Measurements from ENCODE around the gene COL4A1. TPM values are rescaled to one million over a fixed set of nuclear protein-coding genes. Genes with fewer than 3 reads are reported as not detected.

Gene COL4A1
- total RNA-seq, 2 donors from 2014 or later, result 80.4 to 253 TPM

GRCh38 chr13:110233951-110234280 is 73.0 kb downstream of the COL4A1 start:
- H3K4me3 ChIP-seq, result no peak overlapping the region
- H3K9me3 ChIP-seq, result no peaks in the 10 kb centered on the region
- TF ChIP-seq, protein P1, sequence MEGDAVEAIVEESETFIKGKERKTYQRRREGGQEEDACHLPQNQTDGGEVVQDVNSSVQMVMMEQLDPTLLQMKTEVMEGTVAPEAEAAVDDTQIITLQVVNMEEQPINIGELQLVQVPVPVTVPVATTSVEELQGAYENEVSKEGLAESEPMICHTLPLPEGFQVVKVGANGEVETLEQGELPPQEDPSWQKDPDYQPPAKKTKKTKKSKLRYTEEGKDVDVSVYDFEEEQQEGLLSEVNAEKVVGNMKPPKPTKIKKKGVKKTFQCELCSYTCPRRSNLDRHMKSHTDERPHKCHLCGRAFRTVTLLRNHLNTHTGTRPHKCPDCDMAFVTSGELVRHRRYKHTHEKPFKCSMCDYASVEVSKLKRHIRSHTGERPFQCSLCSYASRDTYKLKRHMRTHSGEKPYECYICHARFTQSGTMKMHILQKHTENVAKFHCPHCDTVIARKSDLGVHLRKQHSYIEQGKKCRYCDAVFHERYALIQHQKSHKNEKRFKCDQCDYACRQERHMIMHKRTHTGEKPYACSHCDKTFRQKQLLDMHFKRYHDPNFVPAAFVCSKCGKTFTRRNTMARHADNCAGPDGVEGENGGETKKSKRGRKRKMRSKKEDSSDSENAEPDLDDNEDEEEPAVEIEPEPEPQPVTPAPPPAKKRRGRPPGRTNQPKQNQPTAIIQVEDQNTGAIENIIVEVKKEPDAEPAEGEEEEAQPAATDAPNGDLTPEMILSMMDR (IDR thresholded peaks at IDR 0.05), result no peak
- TF ChIP-seq POLR2A (IDR thresholded peaks at IDR 0.05), result no peak
- H3K27ac ChIP-seq, result peak overlapping the region in 2 of 4 donors; percentile 10 to 50
- 49 to 51% methylated on average over 3 of the region's 3 CpGs for WGBS, 2 donors
- peaks cover 12% of the 10 kb centered on the region for H3K4me1 ChIP-seq
- no peaks in the 10 kb centered on the region for H3K36me3 ChIP-seq (replicated peaks in 1 of 2; ENCODE audit: insufficient read depth in 1 of 2, low read depth in 2 of 2)
- DNase-seq (no peak), ATAC-seq (no peak)
- H3K27me3 ChIP-seq, result no peaks in the 10 kb centered on the region
- intact Hi-C loops (cut with DNase I), result no loop called here

DNA sequence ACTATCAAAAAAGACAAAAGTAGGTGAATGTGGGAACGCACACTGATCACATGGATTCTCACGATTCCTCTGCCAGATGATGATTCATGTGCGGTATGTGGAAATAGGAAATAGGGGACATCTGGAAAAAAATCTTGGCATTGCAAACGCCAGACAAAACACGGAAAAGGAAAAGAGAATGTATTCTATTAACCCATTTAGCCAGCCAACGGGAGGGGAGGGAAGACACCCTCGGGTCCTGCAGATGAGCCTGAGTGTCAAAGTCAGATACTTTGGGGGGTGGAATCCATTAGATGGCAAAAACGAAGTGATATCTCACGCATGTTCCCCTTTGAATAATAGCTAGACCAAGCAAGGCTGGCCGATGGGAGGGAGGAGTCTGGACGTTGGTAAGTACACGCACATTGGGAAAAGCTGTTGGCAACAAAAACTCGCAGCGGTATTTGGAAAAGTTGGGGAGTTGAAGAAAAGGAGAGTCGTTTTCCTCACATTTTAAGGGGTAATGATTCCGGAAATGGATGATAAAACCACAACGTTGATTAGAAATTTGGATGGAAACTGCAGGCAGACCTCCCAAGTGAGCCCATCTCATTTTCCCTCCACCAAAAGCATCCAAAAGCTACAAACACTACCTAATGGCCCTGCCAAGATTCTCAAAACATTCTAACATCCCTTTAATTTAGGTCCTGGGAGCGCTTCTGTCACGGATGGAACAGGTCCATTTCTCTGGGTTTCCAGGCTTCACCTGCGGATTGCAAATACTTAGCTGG is 73.6 kb downstream of the COL4A1 start:
- intact Hi-C loops (cut with DNase I), result no loop called here
- Histone ChIP-seq H3K27me3 (no peaks in the 10 kb centered on the region), H3K27ac (peak overlapping the region in 2 of 4 donors; percentile 20 to 50), H3K9me3 (no peaks in the 10 kb centered on the region), H3K4me1 (peaks cover 7% of the 10 kb centered on the region), H3K4me3 (no peak overlapping the region), H3K36me3 (replicated peaks in 1 of 2; ENCODE audit: insufficient read depth in 1 of 2, low read depth in 2 of 2) (no peaks in the 10 kb centered on the region)
- 61% methylated on average over 20 of the region's 20 CpGs for WGBS, 2 donors
- TF ChIP-seq, protein P1 (IDR thresholded peaks at IDR 0.05), result no peak
- no peak for TF ChIP-seq POLR2A (IDR thresholded peaks at IDR 0.05)
- DNase-seq (peak in 1 of 4 donors; percentile 31), ATAC-seq (peak; percentile 47)

DNA sequence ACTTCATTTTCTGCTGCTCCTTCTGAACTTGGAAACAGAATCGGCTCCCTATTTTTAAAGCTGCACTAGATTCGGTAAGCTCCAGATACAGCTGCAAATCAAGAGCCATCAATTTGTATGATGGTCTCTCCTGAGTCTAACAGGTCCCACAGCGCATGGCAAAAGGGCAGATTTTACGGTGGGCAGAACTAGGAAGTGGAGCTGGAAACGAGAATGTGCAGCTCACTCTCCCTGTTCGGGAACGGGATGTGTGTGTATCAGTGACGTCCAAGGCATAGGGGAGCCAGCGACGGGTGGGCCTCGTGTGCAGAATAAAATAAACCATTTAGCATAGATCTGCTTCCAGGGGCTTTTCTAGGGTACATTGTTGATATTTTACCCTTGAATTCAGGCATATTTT is 74.2 kb downstream of the COL4A1 start:
- Histone ChIP-seq H3K4me1 (peaks cover under 1% of the 10 kb centered on the region), H3K27me3 (no peaks in the 10 kb centered on the region), H3K27ac (peak overlapping the region in 2 of 4 donors; percentile 20 to 22), H3K36me3 (replicated peaks in 1 of 2; ENCODE audit: insufficient read depth in 1 of 2, low read depth in 2 of 2) (no peaks in the 10 kb centered on the region), H3K9me3 (no peaks in the 10 kb centered on the region), H3K4me3 (no peak overlapping the region)
- ATAC-seq, result no peak
- TF ChIP-seq, protein P1 (IDR thresholded peaks at IDR 0.05), result no peak
- no peak for TF ChIP-seq POLR2A (IDR thresholded peaks at IDR 0.05)
- intact Hi-C loops (cut with DNase I), result no loop called here
- 49 to 69% methylated on average over 11 of the region's 11 CpGs for WGBS, 2 donors
- DNase-seq, result no peak

DNA sequence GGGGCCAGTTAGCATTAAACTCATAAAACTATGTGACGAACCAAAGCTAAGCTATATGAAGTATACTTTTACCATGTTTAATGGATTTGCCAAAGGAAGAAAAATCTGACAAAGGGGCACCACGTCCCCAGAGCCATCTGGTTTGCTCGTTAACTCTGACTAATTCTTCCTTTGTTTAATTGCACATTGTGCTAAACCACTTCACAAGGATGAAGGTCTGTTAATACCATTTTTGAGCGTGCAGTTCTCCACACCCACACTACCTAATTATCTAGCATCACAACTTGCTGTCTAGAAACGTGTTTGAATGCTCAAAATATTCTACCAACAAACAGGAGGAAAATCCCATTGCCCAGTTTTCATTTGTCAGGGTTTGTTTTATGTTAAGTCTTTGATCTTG is 74.8 kb downstream of the COL4A1 start:
- H3K27me3 ChIP-seq, result no peaks in the 10 kb centered on the region
- H3K36me3 ChIP-seq (replicated peaks in 1 of 2; ENCODE audit: insufficient read depth in 1 of 2, low read depth in 2 of 2), result no peaks in the 10 kb centered on the region
- no peaks in the 10 kb centered on the region for H3K9me3 ChIP-seq
- TF ChIP-seq POLR2A (IDR thresholded peaks at IDR 0.05), result no peak
- TF ChIP-seq, protein P1 (IDR thresholded peaks at IDR 0.05), result no peak
- H3K4me3 ChIP-seq, result no peak overlapping the region
- intact Hi-C loops (cut with DNase I), result no loop called here
- no peak for ATAC-seq
- H3K27ac ChIP-seq, result peak overlapping the region in 2 of 4 donors; percentile 20 to 22
- H3K4me1 ChIP-seq, result peaks cover 5% of the 10 kb centered on the region
- 53 to 62% methylated on average over 5 of the region's 5 CpGs for WGBS, 2 donors
- DNase-seq, result no peak
